GM12878 (cell line): ENCODE measurements around the gene SLC22A23. TPM values are rescaled to one million over a fixed set of nuclear protein-coding genes. Genes with fewer than 3 reads are reported as not detected.

Experiments
- CBX3 ChIP-seq: fragments of 200-600 bp; sonication (generic); IDR thresholded peaks from 2 replicates; pipeline ENCODE4 v1.6.1; 2016; ENCODE audit warnings: low read depth, borderline replicate concordance
- CEBPZ ChIP-seq: fragments of 150-350 bp; IDR thresholded peaks from 2 replicates; pipeline ENCODE4 v1.6.1; 2016; ENCODE audit warnings: low read depth, low read length
- CHD2 ChIP-seq: IDR thresholded peaks from 2 replicates; pipeline ENCODE4 v1.6.1; 2011; ENCODE audit warnings: low read depth, low read length, improper control_type of control experiment, borderline replicate concordance
- CHD4 ChIP-seq: fragments of 200-600 bp; sonication (generic); IDR thresholded peaks from 2 replicates; pipeline ENCODE4 v1.6.1; 2016; ENCODE audit warnings: mild to moderate bottlenecking
- CTCF ChIP-seq, 3 experiments: IDR thresholded peaks in 2 of 3; conservative IDR thresholded peaks in 1 of 3; 2 replicates each; pipeline ENCODE4 v1.5.1; 2011; ENCODE audit warnings: low read depth in 3 of 3, low read length in 3 of 3, mild to moderate bottlenecking in 3 of 3, control low read depth in 2 of 3, moderate library complexity in 2 of 3, inconsistent platforms in 1 of 3, mixed read lengths in 1 of 3; ENCODE audit not compliant: control insufficient read depth in 2 of 3, insufficient read depth in 1 of 3; ENCODE audit errors: extremely low read depth in 1 of 3
- EGR1 ChIP-seq, 2 experiments: IDR thresholded peaks; 1 replicate in 1 of 2; 2 replicates in 1 of 2; pipeline ENCODE4 v1.6.1; 2011 to 2012; ENCODE audit warnings: low read depth in 2 of 2, low read length in 2 of 2, borderline replicate concordance in 1 of 2, mild to moderate bottlenecking in 1 of 2, moderate library complexity in 1 of 2
- IRF4 ChIP-seq: IDR thresholded peaks from 2 replicates; pipeline ENCODE4 v1.6.1; 2011; ENCODE audit warnings: low read depth, low read length
- LARP7 ChIP-seq: fragments of 450-650 bp; IDR thresholded peaks from 2 replicates; pipeline ENCODE4 v1.6.1; 2017; ENCODE audit warnings: mild to moderate bottlenecking
- MEF2A ChIP-seq: IDR thresholded peaks from 2 replicates; pipeline ENCODE4 v1.6.1; 2011; ENCODE audit warnings: low read depth, mild to moderate bottlenecking, low read length, moderate library complexity; ENCODE audit not compliant: insufficient read depth
- MEF2B ChIP-seq: fragments of 450-650 bp; IDR thresholded peaks from 2 replicates; pipeline ENCODE4 v1.6.1; 2018; ENCODE audit warnings: mild to moderate bottlenecking, moderate library complexity; ENCODE audit not compliant: partially characterized antibody, poor library complexity, severe bottlenecking
- MTA3 ChIP-seq: IDR thresholded peaks from 2 replicates; pipeline ENCODE4 v1.6.1; 2012; ENCODE audit warnings: low read length, inconsistent platforms, borderline replicate concordance
- MYC ChIP-seq: IDR thresholded peaks from 2 replicates; pipeline ENCODE4 v1.6.1; 2011; ENCODE audit warnings: mild to moderate bottlenecking, low read length, moderate library complexity, inconsistent platforms; ENCODE audit not compliant: insufficient read depth, insufficient replicate concordance, insufficient read length, severe bottlenecking
- NBN ChIP-seq: fragments of 450-650 bp; IDR thresholded peaks from 2 replicates; pipeline ENCODE4 v1.6.1; 2016
- NFXL1 ChIP-seq: fragments of 450-650 bp; IDR thresholded peaks from 2 replicates; pipeline ENCODE4 v1.6.1; 2017; ENCODE audit warnings: antibody characterized with exemption, mild to moderate bottlenecking, borderline replicate concordance
- PAX5 ChIP-seq: IDR thresholded peaks from 2 replicates; pipeline ENCODE4 v1.6.1; 2011; ENCODE audit warnings: low read depth, low read length, borderline replicate concordance
- RELA ChIP-seq: fragments of 450-650 bp; IDR thresholded peaks from 2 replicates; pipeline ENCODE4 v1.8.0; 2014; ENCODE audit warnings: borderline replicate concordance; ENCODE audit not compliant: partially characterized antibody
- RFX5 ChIP-seq: IDR thresholded peaks from 2 replicates; pipeline ENCODE4 v1.6.1; 2011; ENCODE audit warnings: low read depth, low read length, improper control_type of control experiment
- SIX5 ChIP-seq: IDR thresholded peaks from 2 replicates; pipeline ENCODE4 v1.6.1; 2011; ENCODE audit warnings: mild to moderate bottlenecking, low read depth, low read length, moderate library complexity; ENCODE audit not compliant: severe bottlenecking
- STAT3 ChIP-seq: IDR thresholded peaks from 2 replicates; pipeline ENCODE4 v1.6.1; 2011; ENCODE audit warnings: low read depth, low read length, improper control_type of control experiment
- SUPT20H ChIP-seq: IDR thresholded peaks from 2 replicates; pipeline ENCODE4 v1.6.1; 2011; ENCODE audit warnings: low read depth, mild to moderate bottlenecking, low read length, moderate library complexity, borderline replicate concordance; ENCODE audit not compliant: control insufficient read depth
- TCF12 ChIP-seq: IDR thresholded peaks from 2 replicates; pipeline ENCODE4 v1.6.1; 2011; ENCODE audit warnings: low read depth, mild to moderate bottlenecking, low read length
- ZNF274 ChIP-seq: IDR thresholded peaks from one replicate; pipeline ENCODE4 v1.8.0; 2011; ENCODE audit not compliant: insufficient read length, insufficient read depth
- polyA plus RNA-seq, 11 experiments: library from polyadenylated mRNA; depleted of rRNA in 4 of 11; unstranded in 6 of 11; stranded (reverse) in 5 of 11; fragments of >200 nt; fragmentation: Nextera tagmentation in 4 of 11; fragmentation: Illumina TruSeq in 1 of 11; extraction: Ambion mirVana in 4 of 11; extraction: Trizol in 1 of 11; gene quantifications; 1 replicate in 1 of 11; 2 replicates in 10 of 11; pipeline versions ENCODE4 v1.2.1 to v1.2.3, GENCODE V29; 2011 to 2016; ENCODE audit warnings: inconsistent platforms in 2 of 11, missing spikeins in 2 of 11, low read depth in 1 of 11
- total RNA-seq, 4 experiments: library from RNA; depleted of rRNA in 3 of 4; stranded (reverse); fragments of >200 nt in 3 of 4; fragmentation: Illumina TruSeq in 1 of 4; extraction: Trizol in 1 of 4; gene quantifications; 2 replicates each; pipeline versions ENCODE4 v1.2.1 to v1.2.3, GENCODE V29; 2013 to 2021

Gene SLC22A23
- total and polyA plus RNA-seq, 10 of the 15 experiments (the other 5 are each of a cell fraction or from before 2014, with no cell fraction given): 0.20 to 2.4 (median 0.74) TPM

- TF ChIP-seq MEF2A (no peak), EGR1 (IDR thresholded peaks at IDR 0.05; ENCODE audit: borderline replicate concordance in 1 of 2, low read depth in 2 of 2, low read length in 2 of 2) (no peak), NBN (no peak), CTCF (IDR thresholded peaks at IDR 0.05 in 2 of 3, conservative IDR thresholded peaks at IDR 0.05 in 1 of 3; ENCODE audit: control insufficient read depth in 2 of 3, extremely low read depth in 1 of 3, insufficient read depth in 1 of 3, low read depth in 3 of 3, low read length in 3 of 3) (peak in 2 of 3 experiments; percentile 15 to 16; a peak in 2 of 6 replicates), MTA3 (no peak), CEBPZ (no peak), NFXL1 (no peak), MYC (no peak), MEF2B (no peak), STAT3 (no peak), TCF12 (no peak), ZNF274 (no peak), SUPT20H (no peak), CHD2 (no peak), LARP7 (no peak), SIX5 (no peak), RELA (no peak), CHD4 (no peak), PAX5 (no peak), CBX3 (no peak), RFX5 (no peak), IRF4 (peak; percentile 58; the same call in 1 of the 2 replicates)
Observed at GRCh38 chr6:3337521-3338350, 119.1 kb downstream of the SLC22A23 start (continued).
